Activated effector memory CD4-positive, alpha-beta T cell treated with anti-CD3 and anti-CD28 coated beads, Interleukin-2, amount 50 U/mL, for 16 hours (primary cell): ENCODE results near the gene GGACT.
A peak's percentile ranks its signal among the peaks of the same experiment; 100 is the strongest.
"Not testable (repeated sequence)": the region's sequence is repeated elsewhere in the genome, so short reads cannot be mapped to it uniquely, and the experiment has no call there.

ENCODE experiments used
- DNase-seq: peaks from one replicate; pipeline ENCODE4 v3.0.0-alpha.2; 2020

The GGACT gene

GRCh38 chr13:100588331-100589177, at the start of gene GGACT:
TSS of gene GGACT (minus strand) at chr13:100588789. CDS start at chr13:100532591, 56,198 bp downstream.
- peak; percentile 94 for DNase-seq

- no peak for DNase-seq
Measured at GRCh38 chr13:100637796-100638195, 49.2 kb upstream of the GGACT start.

GRCh38 chr13:100637380-100637779, 48.8 kb upstream of the GGACT start:
- no peak for DNase-seq

- DNase-seq = no peak
Measured at GRCh38 chr13:100636441-100636840, 47.9 kb upstream of the GGACT start.

- DNase-seq = no peak
Measured at GRCh38 chr13:100636004-100636403, 47.4 kb upstream of the GGACT start.

- no peak for DNase-seq
Measured at GRCh38 chr13:100634696-100635095, 46.1 kb upstream of the GGACT start.

- DNase-seq = no peak
Measured at GRCh38 chr13:100633461-100633860, 44.9 kb upstream of the GGACT start.

GRCh38 chr13:100630555-100630954, 42.0 kb upstream of the GGACT start:
- no peak for DNase-seq

GRCh38 chr13:100627120-100627519, 38.5 kb upstream of the GGACT start:
- no peak for DNase-seq

GRCh38 chr13:100625447-100625846, 36.9 kb upstream of the GGACT start:
- DNase-seq = no peak

GRCh38 chr13:100620792-100621191, 32.2 kb upstream of the GGACT start:
- DNase-seq = no peak

GRCh38 chr13:100619940-100620339, 31.4 kb upstream of the GGACT start:
- DNase-seq = no peak

GRCh38 chr13:100618897-100619296, 30.3 kb upstream of the GGACT start:
- not testable (repeated sequence) for DNase-seq

- DNase-seq = no peak
Measured at GRCh38 chr13:100613031-100613430, 24.4 kb upstream of the GGACT start.

- no peak for DNase-seq
Measured at GRCh38 chr13:100611678-100612492, 23.3 kb upstream of the GGACT start.

GRCh38 chr13:100610391-100611347, 22.1 kb upstream of the GGACT start:
- no peak for DNase-seq

GRCh38 chr13:100608906-100609305, 20.3 kb upstream of the GGACT start:
- peak; percentile 67 for DNase-seq

GRCh38 chr13:100608489-100608888, 19.9 kb upstream of the GGACT start:
- no peak for DNase-seq

GRCh38 chr13:100604918-100605710, 16.5 kb upstream of the GGACT start:
- DNase-seq = no peak

- no peak for DNase-seq
Measured at GRCh38 chr13:100602493-100603111, 14.0 kb upstream of the GGACT start.

GRCh38 chr13:100601716-100602115, 13.1 kb upstream of the GGACT start:
- no peak for DNase-seq
